Kidney epithelial cell (primary cell): ENCODE results near the gene DEPDC1B. TPM values are rescaled to one million over a fixed set of nuclear protein-coding genes. Genes with fewer than 3 reads are reported as not detected.
"Not testable (repeated sequence)": the region's sequence is repeated elsewhere in the genome, so short reads cannot be mapped to it uniquely, and the experiment has no call there.

Experiments
- DNase-seq: peaks from one replicate; pipeline ENCODE4 v3.0.0-alpha.2; 2010; ENCODE audit warnings: low read depth
- H3K27me3 ChIP-seq: 2 replicates; pipeline ENCODE4 v1.6.0; 2011; ENCODE audit warnings: low read length; ENCODE audit not compliant: control insufficient read depth, insufficient read depth
- H3K36me3 ChIP-seq: 2 replicates; pipeline ENCODE4 v1.5.1; 2011; ENCODE audit warnings: low read length; ENCODE audit not compliant: control insufficient read depth, insufficient read depth
- H3K4me3 ChIP-seq: 2 replicates; pipeline ENCODE4 v1.5.1; 2011; ENCODE audit warnings: low read depth, mild to moderate bottlenecking, control low read depth, low read length
- CTCF ChIP-seq: IDR thresholded peaks from 2 replicates; pipeline ENCODE4 v1.5.1; 2011; ENCODE audit warnings: mild to moderate bottlenecking, moderate library complexity, low read length, control low read depth, inconsistent platforms; ENCODE audit not compliant: insufficient read depth, poor library complexity, severe bottlenecking
- total RNA-seq: library from RNA; depleted of rRNA; stranded (reverse); fragments of >200 nt; gene quantifications from 2 replicates; pipeline ENCODE4 v1.2.3, GENCODE V29; 2015

DEPDC1B gene
- total RNA-seq, 1 donor from 2014 or later = 10.6 TPM

- no peak overlapping the region for H3K4me3 ChIP-seq
- H3K27me3 ChIP-seq = no peaks in the 10 kb centered on the region
- no peak for TF ChIP-seq CTCF
- H3K36me3 ChIP-seq = no peaks in the 10 kb centered on the region
- DNase-seq = no peak
Observed at GRCh38 chr5:60636001-60636400, 64.0 kb downstream of the DEPDC1B start.

- no peaks in the 10 kb centered on the region for H3K27me3 ChIP-seq
- H3K4me3 ChIP-seq = no peak overlapping the region
- no peak for TF ChIP-seq CTCF
- no peak for DNase-seq
- no peaks in the 10 kb centered on the region for H3K36me3 ChIP-seq
Observed at GRCh38 chr5:60634051-60634450, 65.9 kb downstream of the DEPDC1B start.

GRCh38 chr5:60633341-60633740 lies 66.6 kb downstream of the DEPDC1B start:
- Histone ChIP-seq H3K36me3 (no peaks in the 10 kb centered on the region), H3K4me3 (no peak overlapping the region), H3K27me3 (no peaks in the 10 kb centered on the region)
- DNase-seq = no peak
- TF ChIP-seq CTCF = no peak

GRCh38 chr5:60632153-60632552 lies 67.8 kb downstream of the DEPDC1B start:
- TF ChIP-seq CTCF = no peak
- H3K27me3 ChIP-seq = no peaks in the 10 kb centered on the region
- no peak overlapping the region for H3K4me3 ChIP-seq
- DNase-seq = no peak
- H3K36me3 ChIP-seq = no peaks in the 10 kb centered on the region

GRCh38 chr5:60630836-60631235 lies 69.1 kb downstream of the DEPDC1B start:
- Histone ChIP-seq H3K4me3 (no peak overlapping the region), H3K27me3 (no peaks in the 10 kb centered on the region), H3K36me3 (no peaks in the 10 kb centered on the region)
- TF ChIP-seq CTCF = no peak
- DNase-seq = no peak

GRCh38 chr5:60630179-60630578 lies 69.8 kb downstream of the DEPDC1B start:
- TF ChIP-seq CTCF = no peak

GRCh38 chr5:60624875-60625274 lies 75.1 kb downstream of the DEPDC1B start:
- not testable (repeated sequence) for H3K4me3 ChIP-seq, H3K27me3 ChIP-seq, H3K36me3 ChIP-seq, DNase-seq

More at GRCh38 chr5:60630179-60630578, 69.8 kb downstream of the DEPDC1B start:
- no peaks in the 10 kb centered on the region for H3K36me3 ChIP-seq
- no peak for DNase-seq
- H3K27me3 ChIP-seq = no peaks in the 10 kb centered on the region
- no peak overlapping the region for H3K4me3 ChIP-seq

- not testable (repeated sequence) for DNase-seq, H3K27me3 ChIP-seq, H3K36me3 ChIP-seq, H3K4me3 ChIP-seq
Observed at GRCh38 chr5:60620752-60621151, 79.2 kb downstream of the DEPDC1B start.
